GM21390 (cell line): ENCODE results near the gene ARMC12.

Source experiments
- ATAC-seq: cut with Tn5 transposase; IDR thresholded peaks from one replicate; pipeline ENCODE4 v1.9.1; 2021; ENCODE audit not compliant: unreplicated experiment

The ARMC12 gene

DNA sequence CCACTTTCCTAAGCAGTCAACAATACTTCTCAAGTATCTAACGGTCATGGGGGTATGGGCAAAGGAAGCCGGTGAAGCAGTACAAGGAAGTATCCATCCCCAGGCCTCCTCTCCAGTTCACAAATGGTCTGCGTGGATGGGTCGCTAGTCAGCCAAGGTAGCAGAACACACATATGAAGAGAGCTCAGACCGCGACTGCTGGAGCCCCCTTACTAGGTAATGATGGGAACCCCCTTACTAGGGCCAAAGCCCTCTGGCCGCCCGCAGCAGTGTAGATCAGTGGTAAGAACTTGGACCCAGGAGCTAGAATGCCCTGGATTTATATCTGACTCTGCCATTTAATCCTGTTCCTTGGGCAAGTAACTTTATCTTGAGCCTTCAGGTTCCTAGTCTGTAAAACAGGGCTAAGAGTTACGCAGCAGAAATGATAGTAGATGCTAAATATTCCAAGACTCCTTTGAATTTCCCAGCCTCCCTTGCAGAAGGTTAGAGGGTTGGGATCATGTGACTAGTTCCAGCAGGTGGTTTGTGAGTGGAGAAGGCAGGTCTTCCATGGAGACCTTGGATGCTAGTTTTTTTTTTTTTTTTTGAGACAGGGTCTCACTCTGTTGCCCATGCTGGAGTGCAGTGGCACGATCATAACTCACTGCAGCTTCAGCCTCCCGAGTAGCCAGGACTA is 37.4 kb downstream of the ARMC12 start:
- ATAC-seq = no peak

DNA sequence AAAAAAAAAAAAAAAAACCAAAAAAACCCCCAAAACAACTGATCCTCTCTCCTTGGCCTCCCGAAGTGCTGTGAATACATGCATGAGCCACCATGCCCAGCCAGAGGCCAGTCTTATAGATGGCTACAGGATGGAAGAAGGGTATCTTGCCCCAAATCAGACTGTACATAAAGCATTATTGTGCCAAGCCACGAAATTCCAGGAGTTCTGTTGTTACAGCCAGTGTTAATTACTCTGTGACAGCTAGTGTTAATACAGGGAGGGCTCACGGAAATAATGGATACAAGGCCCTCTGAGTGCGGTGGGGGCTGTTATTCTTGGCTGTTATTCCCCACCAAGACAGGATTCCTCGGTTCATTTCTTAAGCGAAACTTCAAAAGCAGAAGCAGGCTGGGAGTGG is 38.2 kb downstream of the ARMC12 start:
- no peak for ATAC-seq

- no peak for ATAC-seq
Observed at GRCh38 chr6:35776364-35777215, 39.8 kb downstream of the ARMC12 start, which contains the start of gene CLPSL2. Gene CLPSL2, plus strand, starts transcription at chr6:35776598. Its CDS starts 21 bp downstream, at chr6:35776619.

GRCh38 chr6:35777356-35778102 is 40.7 kb downstream of the ARMC12 start:
- no peak for ATAC-seq

- ATAC-seq = no peak
Observed at GRCh38 chr6:35778437-35778836, 41.6 kb downstream of the ARMC12 start.

- no peak for ATAC-seq
Observed at GRCh38 chr6:35780719-35781118, 43.9 kb downstream of the ARMC12 start, which contains the start of gene CLPSL1. Gene CLPSL1, plus strand, starts transcription at chr6:35781019. Its CDS starts 92 bp downstream, at chr6:35781111.

DNA sequence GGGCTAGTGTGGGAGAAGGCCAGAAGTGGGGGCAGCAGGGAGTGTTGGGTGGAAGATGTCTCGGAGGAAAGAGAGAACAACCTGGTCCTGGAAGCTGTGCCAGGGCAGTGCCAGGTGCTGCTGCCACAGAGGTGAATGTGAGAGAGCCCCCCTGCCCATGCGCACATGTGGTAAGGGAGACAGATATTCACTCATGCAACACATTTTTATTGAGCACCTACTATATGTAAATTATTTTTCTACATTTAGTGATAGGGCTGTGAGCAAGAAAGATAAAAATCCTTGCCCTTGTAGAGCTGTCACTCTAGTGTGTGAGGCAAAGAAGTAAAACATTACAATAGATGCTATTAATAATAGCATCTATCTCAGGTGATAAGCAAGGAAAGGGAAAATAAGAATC is 44.5 kb downstream of the ARMC12 start:
- ATAC-seq = no peak

DNA sequence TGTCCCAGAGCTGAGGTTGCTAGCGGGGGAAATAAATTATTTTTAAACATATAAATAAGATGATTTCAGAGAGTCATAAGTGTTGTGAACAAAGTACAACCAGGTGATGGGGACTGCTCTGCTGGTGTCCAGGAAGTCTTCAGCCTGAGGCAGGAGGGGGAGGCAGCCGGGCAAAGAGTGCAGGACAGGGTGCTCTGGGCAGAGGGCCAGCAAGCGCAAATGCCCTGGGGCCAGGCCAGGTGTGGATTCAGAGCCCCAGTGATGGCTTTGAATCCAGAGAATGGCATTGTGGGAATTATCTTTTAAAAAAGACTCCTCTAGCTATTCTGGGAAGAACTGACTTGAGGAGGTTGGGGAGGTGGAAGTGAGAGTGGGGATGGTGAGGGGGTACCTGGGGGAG is 45.6 kb downstream of the ARMC12 start:
- ATAC-seq = no peak

DNA sequence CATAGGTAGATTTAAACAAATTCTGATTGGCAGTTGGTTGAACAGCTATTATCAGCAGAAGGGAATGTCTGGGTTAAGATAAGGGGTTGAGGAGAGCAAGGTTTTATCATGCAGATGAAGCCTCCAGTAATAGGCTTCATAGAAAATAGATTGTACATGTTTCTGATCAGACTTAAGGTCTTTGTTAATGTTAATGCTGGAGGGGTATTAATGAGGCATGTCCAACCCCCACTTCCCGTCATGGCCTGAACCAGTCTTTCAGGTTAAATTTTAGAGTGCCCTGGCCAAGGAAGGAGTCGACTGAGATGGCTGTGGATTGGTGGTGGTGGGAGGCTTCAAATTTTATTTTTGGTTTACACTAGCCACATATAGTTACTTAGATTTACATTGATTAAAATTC is 47.4 kb downstream of the ARMC12 start:
- no peak for ATAC-seq

- ATAC-seq = no peak
Observed at GRCh38 chr6:35786272-35786671, 49.4 kb downstream of the ARMC12 start.

DNA sequence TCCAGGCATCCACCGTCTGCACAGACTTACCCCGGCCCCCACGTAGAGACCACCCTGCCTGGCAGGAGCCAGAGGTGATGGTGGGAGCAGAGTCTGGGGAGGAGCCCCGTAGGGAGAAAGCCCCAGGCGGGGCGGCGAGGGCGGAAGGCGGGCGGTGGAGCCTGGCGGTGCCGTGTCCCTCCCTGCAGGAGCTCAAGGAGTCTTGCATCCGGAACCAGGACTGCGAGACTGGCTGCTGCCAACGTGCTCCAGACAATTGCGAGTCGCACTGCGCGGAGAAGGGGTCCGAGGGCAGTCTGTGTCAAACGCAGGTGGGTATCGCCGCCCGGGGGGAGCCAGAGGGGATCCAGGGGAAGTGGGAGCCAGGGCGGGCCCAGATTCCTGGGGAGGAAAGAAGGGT is 50.0 kb downstream of the ARMC12 start:
- ATAC-seq = no peak

GRCh38 chr6:35787266-35788218 is 50.7 kb downstream of the ARMC12 start:
- no peak for ATAC-seq

DNA sequence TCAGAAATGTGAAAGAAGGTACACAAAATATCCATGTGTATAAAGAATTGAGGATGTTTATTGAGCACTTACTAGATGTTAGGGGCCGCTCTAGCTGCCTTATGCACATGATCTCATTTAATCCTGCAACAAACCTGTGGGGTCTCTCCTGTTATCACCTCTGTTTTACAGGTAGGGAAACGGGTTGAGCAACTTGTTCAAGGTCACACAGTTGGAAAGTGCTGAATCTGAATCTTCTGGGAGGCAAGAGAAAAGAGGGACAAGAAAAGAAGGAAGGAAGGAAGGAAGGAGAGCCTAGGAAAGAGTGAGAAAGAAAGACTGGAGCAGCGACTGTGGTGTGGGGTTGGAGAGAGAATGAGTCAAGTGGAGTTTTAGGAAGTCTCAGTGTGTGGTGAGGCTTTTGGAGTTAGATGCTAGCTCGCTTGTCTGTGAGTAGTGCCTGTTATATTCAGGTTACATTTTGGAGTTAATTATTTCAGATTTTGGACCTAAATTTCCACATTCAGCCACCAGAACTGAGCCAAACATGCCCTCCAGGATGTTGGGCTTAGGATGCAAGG is 51.7 kb downstream of the ARMC12 start:
- no peak for ATAC-seq

DNA sequence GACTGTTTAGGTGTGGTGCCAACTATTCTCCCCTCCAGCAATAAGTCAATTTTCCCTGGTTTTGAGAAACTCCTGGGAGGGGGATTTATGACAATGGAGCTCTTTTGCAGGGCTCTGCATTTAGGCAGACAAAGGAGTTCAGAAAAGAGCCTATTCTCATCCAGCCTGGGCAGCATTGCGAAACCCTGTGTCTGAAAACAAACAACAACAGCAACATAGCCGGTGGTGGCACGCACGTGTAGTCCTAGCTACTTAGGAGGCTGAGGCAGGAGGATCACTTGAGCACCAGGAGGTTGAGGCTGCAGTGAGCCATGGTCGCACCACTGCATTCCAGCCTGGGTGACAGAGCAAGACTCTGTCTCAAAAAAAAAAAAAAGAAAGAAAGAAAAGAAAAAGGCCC is 53.9 kb downstream of the ARMC12 start:
- no peak for ATAC-seq

- no peak for ATAC-seq
Observed at GRCh38 chr6:35794536-35795452, 58.0 kb downstream of the ARMC12 start.

DNA sequence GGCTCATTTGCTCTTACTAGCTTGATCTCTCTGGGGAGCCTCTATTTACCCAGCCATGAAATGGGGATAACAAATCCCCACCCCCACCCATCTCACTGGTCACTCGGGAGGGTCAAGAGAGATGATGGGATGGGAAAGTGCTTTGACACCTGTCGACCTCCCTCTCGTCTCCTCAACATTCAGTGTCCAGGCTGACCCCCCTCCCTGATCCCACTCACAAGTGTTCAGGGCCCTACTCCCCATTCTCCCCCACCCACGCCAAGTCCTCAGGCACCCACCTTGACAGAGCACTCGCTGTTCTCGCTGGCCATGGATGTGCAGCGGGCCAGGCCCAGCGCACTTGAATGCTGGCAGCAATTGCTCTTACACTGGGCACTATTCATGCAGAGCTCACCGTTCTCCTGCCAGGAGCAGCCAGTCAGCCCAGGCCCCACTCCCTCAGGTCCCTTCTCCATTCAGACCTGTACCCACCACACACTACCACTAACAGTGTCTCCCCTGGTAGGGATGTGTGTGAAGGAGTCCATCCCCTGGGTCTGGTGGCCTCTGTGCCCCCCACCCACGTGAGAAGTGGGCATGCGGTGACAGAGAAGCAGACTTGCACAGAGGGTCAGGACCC is 58.7 kb downstream of the ARMC12 start:
- ATAC-seq = no peak

GRCh38 chr6:35796236-35796635 is 59.4 kb downstream of the ARMC12 start:
- no peak for ATAC-seq

GRCh38 chr6:35797837-35798526 is 61.1 kb downstream of the ARMC12 start:
- ATAC-seq = no peak
